HS-5 (cell line): ENCODE measurements around the gene RFPL1.
"Not testable (repeated sequence)": the region's sequence is repeated elsewhere in the genome, so short reads cannot be mapped to it uniquely, and the experiment has no call there.

Experiments
- DNase-seq: peaks from one replicate; pipeline ENCODE4 v3.0.0-alpha.2; 2012; ENCODE audit warnings: low read depth

Gene RFPL1

DNA sequence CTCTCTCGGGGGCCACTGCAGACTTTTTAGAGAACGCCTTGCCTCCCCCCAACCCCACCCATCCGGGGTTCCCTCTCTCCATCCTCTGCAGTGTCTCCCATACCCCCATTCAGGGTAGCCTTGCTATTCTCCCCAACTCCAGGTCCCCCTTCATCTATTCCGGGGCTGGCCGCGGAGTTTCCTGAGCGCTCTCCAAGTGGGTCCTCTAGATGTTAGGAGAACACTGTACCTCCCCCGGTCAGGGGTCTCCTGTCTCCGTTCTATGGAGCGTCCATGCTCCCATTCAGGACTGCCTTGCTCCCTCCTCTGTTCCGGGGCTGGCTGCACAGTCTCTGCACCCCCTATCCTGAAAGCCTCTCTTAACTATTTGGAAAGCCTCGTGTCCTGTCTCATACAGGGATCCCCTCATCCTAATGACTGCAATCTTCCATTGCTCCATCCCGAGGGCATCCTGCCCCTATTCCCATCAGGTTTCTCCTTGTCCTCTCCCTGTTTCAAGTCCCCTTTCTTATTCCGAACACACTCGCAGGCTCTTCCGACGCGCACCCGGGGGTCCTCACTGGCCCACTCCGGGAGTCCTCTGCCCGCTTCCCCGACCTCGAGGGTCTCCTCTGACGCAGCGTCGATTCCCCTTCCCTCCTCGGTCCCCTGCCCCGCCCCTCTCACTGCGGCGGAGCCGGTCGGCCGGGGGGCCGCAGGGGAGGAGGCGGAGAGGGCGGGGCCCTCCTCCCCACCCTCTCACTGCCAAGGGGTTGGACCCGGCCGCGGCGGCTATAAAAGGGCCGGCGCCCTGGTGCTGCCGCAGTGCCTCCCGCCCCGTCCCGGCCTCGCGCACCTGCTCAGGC, 41.3 kb downstream of the RFPL1 start, which contains the start of gene NEFH:
NEFH (plus strand) TSS at position 802 of the 845 bp plus-strand sequence. CDS start 45 bp downstream, outside the sequence.
- no peak for DNase-seq

DNA sequence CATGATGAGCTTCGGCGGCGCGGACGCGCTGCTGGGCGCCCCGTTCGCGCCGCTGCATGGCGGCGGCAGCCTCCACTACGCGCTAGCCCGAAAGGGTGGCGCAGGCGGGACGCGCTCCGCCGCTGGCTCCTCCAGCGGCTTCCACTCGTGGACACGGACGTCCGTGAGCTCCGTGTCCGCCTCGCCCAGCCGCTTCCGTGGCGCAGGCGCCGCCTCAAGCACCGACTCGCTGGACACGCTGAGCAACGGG, 41.8 kb downstream of the RFPL1 start:
- DNase-seq = no peak

DNA sequence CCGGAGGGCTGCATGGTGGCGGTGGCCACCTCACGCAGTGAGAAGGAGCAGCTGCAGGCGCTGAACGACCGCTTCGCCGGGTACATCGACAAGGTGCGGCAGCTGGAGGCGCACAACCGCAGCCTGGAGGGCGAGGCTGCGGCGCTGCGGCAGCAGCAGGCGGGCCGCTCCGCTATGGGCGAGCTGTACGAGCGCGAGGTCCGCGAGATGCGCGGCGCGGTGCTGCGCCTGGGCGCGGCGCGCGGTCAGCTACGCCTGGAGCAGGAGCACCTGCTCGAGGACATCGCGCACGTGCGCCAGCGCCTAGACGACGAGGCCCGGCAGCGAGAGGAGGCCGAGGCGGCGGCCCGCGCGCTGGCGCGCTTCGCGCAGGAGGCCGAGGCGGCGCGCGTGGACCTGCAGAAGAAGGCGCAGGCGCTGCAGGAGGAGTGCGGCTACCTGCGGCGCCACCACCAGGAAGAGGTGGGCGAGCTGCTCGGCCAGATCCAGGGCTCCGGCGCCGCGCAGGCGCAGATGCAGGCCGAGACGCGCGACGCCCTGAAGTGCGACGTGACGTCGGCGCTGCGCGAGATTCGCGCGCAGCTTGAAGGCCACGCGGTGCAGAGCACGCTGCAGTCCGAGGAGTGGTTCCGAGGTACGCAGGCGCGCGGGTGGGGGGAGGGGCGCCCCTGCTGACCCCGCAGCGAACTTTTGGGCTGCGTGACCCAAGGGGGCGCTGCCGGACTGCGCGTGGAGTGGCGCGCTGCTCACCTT, 42.3 kb downstream of the RFPL1 start:
- DNase-seq = peak; percentile 41

DNA sequence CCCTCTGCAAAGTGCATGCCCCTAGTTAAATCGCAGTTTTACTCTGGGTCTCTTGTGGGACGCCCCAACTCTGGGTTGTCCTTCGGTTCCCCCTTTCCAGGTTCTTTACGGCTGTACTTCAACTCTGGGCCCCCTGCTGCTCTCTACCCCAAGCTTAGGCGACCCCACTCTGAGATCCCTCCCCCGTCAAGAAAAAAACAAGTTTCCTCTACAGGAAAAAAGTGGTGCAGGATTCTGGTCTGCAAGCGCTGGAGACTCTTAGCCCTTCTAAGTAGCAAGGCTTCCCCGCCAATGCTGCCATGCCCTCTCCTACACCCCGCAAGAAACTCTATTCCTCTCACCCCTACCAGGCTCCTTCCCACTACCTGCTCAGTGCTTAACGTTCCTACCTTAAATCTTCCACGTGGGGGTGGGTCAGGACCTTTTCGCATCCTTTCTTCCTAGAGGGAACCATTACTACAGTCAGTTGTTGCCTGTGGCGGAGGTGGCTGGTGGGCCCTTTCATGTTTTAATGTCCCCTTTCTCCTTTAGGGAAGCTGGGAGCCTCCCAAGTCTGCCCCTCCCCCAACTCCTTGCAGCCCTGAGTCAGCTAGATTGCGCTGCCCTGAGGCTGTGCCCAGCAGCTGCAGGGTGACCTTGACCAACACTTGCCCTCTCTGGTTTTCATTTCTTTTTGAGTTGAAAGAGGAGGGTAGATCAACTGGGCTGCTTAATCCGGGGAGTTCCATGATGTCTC, 43.0 kb downstream of the RFPL1 start:
- DNase-seq = no peak

DNA sequence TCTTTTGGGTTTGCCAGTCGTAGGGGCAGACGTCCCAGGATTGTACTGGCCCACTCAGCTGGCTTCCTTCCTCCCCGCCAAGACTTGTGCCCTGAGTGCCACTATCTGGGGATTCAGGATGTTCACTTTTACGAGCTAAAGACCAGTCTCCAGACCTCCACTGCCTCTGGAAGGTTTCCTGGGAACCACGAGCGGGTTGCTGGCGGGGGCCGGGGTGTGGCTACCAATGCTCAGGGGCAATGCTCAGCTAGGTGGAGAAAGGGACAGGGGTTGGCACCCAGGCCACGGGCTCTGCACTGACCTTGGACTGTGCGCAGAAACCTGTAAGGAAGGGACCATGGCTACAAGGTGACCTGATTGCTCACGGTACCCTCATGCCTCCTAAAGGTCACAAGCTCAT, 43.9 kb downstream of the RFPL1 start:
- no peak for DNase-seq

DNA sequence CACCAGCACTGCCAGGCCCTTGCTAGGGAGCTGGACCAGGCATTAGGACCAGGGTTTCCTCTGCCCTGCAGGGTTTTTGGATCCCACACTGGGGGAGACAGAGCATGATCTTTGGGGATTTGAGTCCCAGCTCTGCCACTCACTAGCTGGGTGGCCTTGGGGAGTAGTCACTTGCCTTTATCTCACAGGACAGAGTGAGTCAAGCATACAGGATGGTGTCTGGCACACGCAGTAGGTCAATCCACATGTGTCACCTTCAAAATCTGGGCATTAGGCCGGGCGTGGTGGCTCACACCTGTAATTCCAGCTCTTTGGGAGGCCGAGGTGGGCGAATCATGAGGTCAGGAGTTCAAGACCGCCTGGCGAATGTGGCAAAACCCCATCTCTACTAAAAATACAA, 44.3 kb downstream of the RFPL1 start:
- DNase-seq = no peak

DNA sequence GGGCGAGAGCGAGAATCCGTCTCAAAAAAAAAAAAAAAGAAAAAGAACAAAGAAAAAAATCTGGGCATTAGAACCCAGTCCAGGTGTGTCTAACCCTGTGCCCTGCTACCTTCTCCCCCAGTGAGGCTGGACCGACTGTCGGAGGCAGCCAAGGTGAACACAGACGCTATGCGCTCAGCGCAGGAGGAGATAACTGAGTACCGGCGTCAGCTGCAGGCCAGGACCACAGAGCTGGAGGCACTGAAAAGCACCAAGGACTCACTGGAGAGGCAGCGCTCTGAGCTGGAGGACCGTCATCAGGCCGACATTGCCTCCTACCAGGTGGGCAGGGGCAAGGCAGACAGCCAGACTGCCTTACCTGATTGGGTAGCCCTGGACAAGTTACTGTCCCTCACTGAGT, 44.9 kb downstream of the RFPL1 start:
- no peak for DNase-seq

DNA sequence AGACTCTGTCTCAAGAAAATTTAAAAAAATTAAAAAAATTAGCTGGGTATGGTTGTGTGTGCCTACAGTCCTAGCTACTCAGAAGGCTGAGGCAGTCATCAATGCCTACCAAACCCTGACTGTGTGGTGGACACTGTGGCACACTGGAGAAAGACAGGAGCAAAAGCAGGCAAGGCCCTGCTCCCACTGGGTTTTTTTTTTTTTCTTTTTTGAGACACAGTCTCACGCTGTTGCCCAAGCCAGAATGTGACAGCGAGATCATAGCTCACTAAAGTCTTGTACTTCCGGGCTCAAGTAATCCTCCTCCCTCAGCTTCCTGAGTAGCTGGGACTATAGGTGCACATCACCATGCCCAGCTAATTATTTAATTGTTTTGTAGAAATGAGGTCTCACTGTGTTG, 46.3 kb downstream of the RFPL1 start:
- no peak for DNase-seq

DNA sequence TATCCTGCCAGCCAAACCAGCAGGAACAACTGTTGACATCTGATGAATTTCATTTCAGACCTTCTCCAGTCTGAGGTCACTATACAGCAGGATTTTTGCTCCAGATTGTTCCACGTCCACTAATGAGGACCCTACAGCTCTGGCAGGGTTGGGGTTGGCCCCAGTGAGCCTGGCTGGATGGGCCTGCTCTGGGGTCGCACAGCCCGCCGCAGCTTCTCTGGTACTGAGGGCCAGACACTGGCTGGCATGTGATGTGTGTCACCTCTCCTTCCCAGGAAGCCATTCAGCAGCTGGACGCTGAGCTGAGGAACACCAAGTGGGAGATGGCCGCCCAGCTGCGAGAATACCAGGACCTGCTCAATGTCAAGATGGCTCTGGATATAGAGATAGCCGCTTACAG, 47.1 kb downstream of the RFPL1 start:
- DNase-seq = no peak

DNA sequence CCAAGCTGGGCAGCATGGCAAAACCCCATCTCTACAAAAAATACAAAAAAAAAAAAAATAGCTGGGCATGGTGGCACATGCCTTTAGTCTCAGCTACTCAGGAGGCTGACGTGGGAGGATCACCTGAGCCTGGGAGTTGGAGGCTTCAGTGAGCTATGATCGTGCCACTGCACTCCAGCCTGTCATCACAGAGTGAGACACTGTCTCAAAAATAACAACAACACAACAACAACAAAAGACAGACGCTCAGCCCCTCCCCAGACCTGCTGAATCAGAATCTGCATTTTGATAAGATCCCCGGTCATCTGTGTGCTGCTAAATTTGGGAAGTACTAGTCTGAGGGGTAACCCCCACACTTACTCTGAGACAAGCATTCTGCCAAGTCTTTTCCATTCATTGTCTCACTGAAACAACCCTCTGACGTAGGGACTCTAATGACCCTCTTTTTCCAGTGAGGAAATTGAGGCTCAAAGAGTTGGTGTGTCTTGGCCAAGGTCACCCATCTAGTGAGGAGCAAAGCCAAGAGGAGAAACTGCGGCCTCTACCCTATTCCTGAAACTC, 49.1 kb downstream of the RFPL1 start:
- no peak for DNase-seq

DNA sequence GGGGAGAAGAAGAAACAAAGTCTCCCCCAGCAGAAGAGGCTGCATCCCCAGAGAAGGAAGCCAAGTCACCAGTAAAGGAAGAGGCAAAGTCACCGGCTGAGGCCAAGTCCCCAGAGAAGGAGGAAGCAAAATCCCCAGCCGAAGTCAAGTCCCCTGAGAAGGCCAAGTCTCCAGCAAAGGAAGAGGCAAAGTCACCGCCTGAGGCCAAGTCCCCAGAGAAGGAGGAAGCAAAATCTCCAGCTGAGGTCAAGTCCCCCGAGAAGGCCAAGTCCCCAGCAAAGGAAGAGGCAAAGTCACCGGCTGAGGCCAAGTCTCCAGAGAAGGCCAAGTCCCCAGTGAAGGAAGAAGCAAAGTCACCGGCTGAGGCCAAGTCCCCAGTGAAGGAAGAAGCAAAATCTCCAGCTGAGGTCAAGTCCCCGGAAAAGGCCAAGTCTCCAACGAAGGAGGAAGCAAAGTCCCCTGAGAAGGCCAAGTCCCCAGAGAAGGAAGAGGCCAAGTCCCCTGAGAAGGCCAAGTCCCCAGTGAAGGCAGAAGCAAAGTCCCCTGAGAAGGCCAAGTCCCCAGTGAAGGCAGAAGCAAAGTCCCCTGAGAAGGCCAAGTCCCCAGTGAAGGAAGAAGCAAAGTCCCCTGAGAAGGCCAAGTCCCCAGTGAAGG, 50.9 kb downstream of the RFPL1 start:
- DNase-seq = not testable (repeated sequence)

DNA sequence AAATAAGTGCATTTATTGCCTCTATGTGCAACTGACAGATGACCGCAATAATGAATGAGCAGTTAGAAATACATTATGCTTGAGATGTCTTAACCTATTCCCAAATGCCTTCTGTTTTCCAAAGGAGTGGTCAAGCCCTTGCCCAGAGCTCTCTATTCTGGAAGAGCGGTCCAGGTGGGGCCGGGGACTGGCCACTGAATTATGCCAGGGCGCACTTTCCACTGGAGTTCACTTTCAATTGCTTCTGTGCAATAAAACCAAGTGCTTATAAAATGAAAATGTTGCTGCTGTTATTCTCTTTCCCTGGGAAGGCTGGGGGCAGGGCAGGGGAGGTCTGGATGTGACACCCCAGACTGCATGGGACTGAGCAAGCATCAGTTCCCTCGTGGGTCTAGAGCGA, 52.6 kb downstream of the RFPL1 start:
- DNase-seq = no peak
